Smooth muscle cell (in vitro differentiated cells): ENCODE measurements around the gene RAB43. TPM values are rescaled to one million over a fixed set of nuclear protein-coding genes. Genes with fewer than 3 reads are reported as not detected.
"Not testable (repeated sequence)": the region's sequence is repeated elsewhere in the genome, so short reads cannot be mapped to it uniquely, and the experiment has no call there.

Experiments used
- DNase-seq: peaks from one replicate; lab custom pipeline; 2025; ENCODE audit not compliant: unreplicated experiment; lab: John Stamatoyannopoulos, UW
- H2AFZ ChIP-seq: fragments of 200-600 bp; sonication (generic); 2 replicates; pipeline ENCODE4 v1.6.0; 2016; ENCODE audit warnings: antibody characterized with exemption, low read depth, mild to moderate bottlenecking
- H3F3A ChIP-seq: fragments of 200-600 bp; sonication (generic); 2 replicates; pipeline ENCODE4 v1.6.0; 2017; ENCODE audit warnings: antibody characterized with exemption, low read depth
- H3K27ac ChIP-seq: fragments of 200-600 bp; sonication (generic); 2 replicates; pipeline ENCODE4 v1.5.1; 2016; ENCODE audit warnings: low read depth, mild to moderate bottlenecking
- H3K27me3 ChIP-seq: fragments of 200-600 bp; sonication (generic); 2 replicates; pipeline ENCODE4 v1.6.1; 2016; ENCODE audit warnings: low read depth, mild to moderate bottlenecking
- H3K36me3 ChIP-seq: fragments of 200-600 bp; sonication (generic); 2 replicates; pipeline ENCODE4 v1.5.1; 2016; ENCODE audit warnings: low read depth
- H3K4me1 ChIP-seq: fragments of 200-600 bp; sonication (generic); 2 replicates; pipeline ENCODE4 v1.5.1; 2016; ENCODE audit warnings: low read depth
- H3K4me2 ChIP-seq: fragments of 200-600 bp; sonication (generic); 2 replicates; pipeline ENCODE4 v1.6.0; 2016; ENCODE audit warnings: mild to moderate bottlenecking
- H3K4me3 ChIP-seq: fragments of 200-600 bp; sonication (generic); 2 replicates; pipeline ENCODE4 v1.5.1; 2016; ENCODE audit warnings: mild to moderate bottlenecking
- H3K79me2 ChIP-seq: fragments of 200-600 bp; sonication (generic); 2 replicates; pipeline ENCODE4 v1.6.0; 2016; ENCODE audit warnings: low read depth, mild to moderate bottlenecking
- H3K9ac ChIP-seq: fragments of 200-600 bp; sonication (generic); 2 replicates; pipeline ENCODE4 v1.6.0; 2016; ENCODE audit warnings: low read depth
- H3K9me3 ChIP-seq: fragments of 200-600 bp; sonication (generic); replicated peaks from 2 replicates; pipeline ENCODE4 v1.5.1; 2016; ENCODE audit warnings: low read depth
- H4K20me1 ChIP-seq: fragments of 200-600 bp; sonication (generic); 2 replicates; pipeline ENCODE4 v1.6.0; 2016; ENCODE audit warnings: low read depth
- CTCF ChIP-seq: fragments of 200-600 bp; sonication (generic); IDR thresholded peaks from 2 replicates; pipeline ENCODE4 v1.5.1; 2017; ENCODE audit warnings: borderline replicate concordance, mild to moderate bottlenecking, antibody characterized with exemption; ENCODE audit not compliant: insufficient read depth, poor library complexity, severe bottlenecking
- WGBS: methylation state at CpG from one replicate; pipeline ENCODE4 v1.1.7; 2016; ENCODE audit warnings: low lambda C conversion rate; 5-methylcytosine and 5-hydroxymethylcytosine counted together
- polyA plus RNA-seq: library from polyadenylated mRNA; unstranded; fragments of >200 nt; fragmentation: Nextera tagmentation; extraction: Ambion mirVana; gene quantifications from 2 replicates; pipeline ENCODE4 v1.2.1, GENCODE V29; 2016
- total RNA-seq: library from RNA; depleted of rRNA; stranded (reverse); fragments of >200 nt; gene quantifications from 2 replicates; pipeline ENCODE4 v1.2.3, GENCODE V29; 2014

RAB43 gene
- total and polyA plus RNA-seq, 2 experiments from 2014 or later, result 9.5 to 20.8 TPM

DNA sequence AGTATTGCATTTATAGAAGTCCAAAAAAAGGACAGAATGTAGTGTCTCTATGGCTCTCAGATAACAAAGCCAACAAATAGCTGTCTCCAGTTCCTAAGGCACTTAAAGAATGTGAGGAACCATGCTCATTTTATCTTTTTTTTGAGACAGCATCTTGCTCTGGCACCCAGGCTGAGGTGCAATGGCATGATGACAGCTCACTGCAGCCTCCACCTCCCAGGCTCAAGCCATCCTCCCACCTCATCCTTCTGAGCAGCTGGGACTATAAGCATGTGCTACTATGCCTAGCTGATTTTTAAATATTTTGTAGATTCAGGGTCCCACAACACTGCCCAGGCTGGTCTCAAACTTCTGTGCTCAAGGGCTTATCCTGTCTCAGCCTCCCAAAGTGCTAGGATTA lies 23.2 kb upstream of the RAB43 start:
- no peak overlapping the region for H3K4me2 ChIP-seq
- H3F3A ChIP-seq, result no peaks in the 10 kb centered on the region
- H2AFZ ChIP-seq, result no peak overlapping the region
- no peaks in the 10 kb centered on the region for H3K79me2 ChIP-seq
- no peak overlapping the region for H3K9ac ChIP-seq
- peaks cover 4% of the 10 kb centered on the region for H3K36me3 ChIP-seq
- TF ChIP-seq CTCF, result no peak
- no peak overlapping the region for H3K27ac ChIP-seq
- H3K27me3 ChIP-seq, result no peaks in the 10 kb centered on the region
- no peaks in the 10 kb centered on the region for H3K4me1 ChIP-seq
- no peaks in the 10 kb centered on the region for H3K9me3 ChIP-seq
- no peak for DNase-seq
- no peaks in the 10 kb centered on the region for H4K20me1 ChIP-seq
- H3K4me3 ChIP-seq, result no peak overlapping the region

DNA sequence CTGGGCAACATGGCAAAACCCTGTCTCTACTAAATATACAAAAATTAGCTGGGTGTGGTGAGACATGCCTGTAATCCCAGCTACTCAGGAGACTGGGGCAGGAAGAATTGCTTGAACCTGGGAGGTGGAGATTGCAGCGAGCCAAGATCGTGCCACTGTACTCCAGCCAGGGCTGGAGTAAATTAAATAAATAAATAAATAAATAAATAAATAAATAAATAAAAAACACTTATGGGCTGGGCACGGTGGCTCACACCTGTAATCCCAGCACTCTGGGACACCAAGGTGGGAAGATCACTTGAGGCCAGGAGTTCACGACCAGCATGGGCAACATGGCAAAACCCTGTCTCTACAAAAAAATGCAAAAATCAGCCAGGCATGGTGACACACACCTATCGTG lies 19.4 kb upstream of the RAB43 start:
- not testable (repeated sequence) for H2AFZ ChIP-seq, H3K27ac ChIP-seq, H3K4me3 ChIP-seq, H3K36me3 ChIP-seq, H3K27me3 ChIP-seq, H4K20me1 ChIP-seq, H3K4me1 ChIP-seq, H3K9ac ChIP-seq, H3K79me2 ChIP-seq, H3F3A ChIP-seq, H3K9me3 ChIP-seq, DNase-seq, H3K4me2 ChIP-seq
- 96% methylated on average over 5 of the region's 5 CpGs for WGBS

DNA sequence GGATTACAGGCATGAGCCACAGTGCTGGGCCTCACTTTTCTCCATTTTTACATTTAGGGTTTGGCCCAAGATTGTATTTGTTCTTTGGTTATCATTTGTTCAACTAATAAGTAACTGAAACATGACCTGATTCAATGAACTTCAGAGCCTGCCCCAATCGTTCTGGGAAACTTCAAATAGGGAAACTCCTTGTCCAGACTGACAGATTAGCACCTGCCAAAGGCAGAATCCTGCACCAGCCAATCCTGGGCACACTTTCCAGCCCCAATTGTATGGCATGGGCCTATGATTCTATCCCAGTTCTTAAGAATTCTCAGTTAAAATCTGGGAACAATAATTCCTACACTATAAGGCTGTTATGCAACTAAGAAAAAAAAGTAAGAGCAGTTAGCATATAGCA lies 18.3 kb upstream of the RAB43 start:
- Histone ChIP-seq H3K4me2 (no peak overlapping the region), H3K4me3 (no peak overlapping the region), H3K36me3 (no peaks in the 10 kb centered on the region), H3K9me3 (no peaks in the 10 kb centered on the region), H3F3A (no peaks in the 10 kb centered on the region), H2AFZ (no peak overlapping the region), H3K79me2 (no peaks in the 10 kb centered on the region), H3K27me3 (no peaks in the 10 kb centered on the region), H4K20me1 (no peaks in the 10 kb centered on the region), H3K9ac (no peak overlapping the region), H3K4me1 (no peaks in the 10 kb centered on the region), H3K27ac (no peak overlapping the region)
- DNase-seq, result no peak
- 89% methylated on average over 1 of the region's 1 CpG for WGBS
- no peak for TF ChIP-seq CTCF

- H2AFZ ChIP-seq, H3K4me1 ChIP-seq, H3K9me3 ChIP-seq, H3K36me3 ChIP-seq, H3K79me2 ChIP-seq, H3K27ac ChIP-seq, H4K20me1 ChIP-seq, H3F3A ChIP-seq, H3K9ac ChIP-seq, H3K4me2 ChIP-seq, H3K4me3 ChIP-seq, DNase-seq, H3K27me3 ChIP-seq: not testable (repeated sequence)
- 93% methylated on average over 10 of the region's 10 CpGs for WGBS
Measured at GRCh38 chr3:129136275-129136674, 14.7 kb upstream of the RAB43 start.

GRCh38 chr3:129132097-129132866 lies 10.7 kb upstream of the RAB43 start:
- Histone ChIP-seq H3F3A (no peaks in the 10 kb centered on the region), H3K4me3 (no peak overlapping the region), H2AFZ (no peak overlapping the region), H3K9me3 (no peaks in the 10 kb centered on the region), H4K20me1 (no peaks in the 10 kb centered on the region), H3K27ac (no peak overlapping the region), H3K4me2 (no peak overlapping the region), H3K27me3 (no peaks in the 10 kb centered on the region), H3K4me1 (no peaks in the 10 kb centered on the region), H3K36me3 (peaks cover 7% of the 10 kb centered on the region), H3K9ac (no peak overlapping the region), H3K79me2 (no peaks in the 10 kb centered on the region)
- DNase-seq, result no peak
- 90% methylated on average over 5 of the region's 5 CpGs for whole genome bisulfite sequencing
- no peak for TF ChIP-seq CTCF
